ENCODE data around the gene RASAL1.

Gene RASAL1
- total RNA-seq = 3.2 to 15.1 reads per million in 2 donors

GRCh38 chr12:113135178-113136127 lies at the start of gene RASAL1:
Gene RASAL1, minus strand, starts transcription at chr12:113135761. Its CDS starts 299 bp downstream, at chr12:113135462.
- peak; percentile 42 for DNase-seq

GRCh38 chr12:113184900-113185179 lies 49.3 kb upstream of the RASAL1 start:
- peak; percentile 56 for DNase-seq

DNA sequence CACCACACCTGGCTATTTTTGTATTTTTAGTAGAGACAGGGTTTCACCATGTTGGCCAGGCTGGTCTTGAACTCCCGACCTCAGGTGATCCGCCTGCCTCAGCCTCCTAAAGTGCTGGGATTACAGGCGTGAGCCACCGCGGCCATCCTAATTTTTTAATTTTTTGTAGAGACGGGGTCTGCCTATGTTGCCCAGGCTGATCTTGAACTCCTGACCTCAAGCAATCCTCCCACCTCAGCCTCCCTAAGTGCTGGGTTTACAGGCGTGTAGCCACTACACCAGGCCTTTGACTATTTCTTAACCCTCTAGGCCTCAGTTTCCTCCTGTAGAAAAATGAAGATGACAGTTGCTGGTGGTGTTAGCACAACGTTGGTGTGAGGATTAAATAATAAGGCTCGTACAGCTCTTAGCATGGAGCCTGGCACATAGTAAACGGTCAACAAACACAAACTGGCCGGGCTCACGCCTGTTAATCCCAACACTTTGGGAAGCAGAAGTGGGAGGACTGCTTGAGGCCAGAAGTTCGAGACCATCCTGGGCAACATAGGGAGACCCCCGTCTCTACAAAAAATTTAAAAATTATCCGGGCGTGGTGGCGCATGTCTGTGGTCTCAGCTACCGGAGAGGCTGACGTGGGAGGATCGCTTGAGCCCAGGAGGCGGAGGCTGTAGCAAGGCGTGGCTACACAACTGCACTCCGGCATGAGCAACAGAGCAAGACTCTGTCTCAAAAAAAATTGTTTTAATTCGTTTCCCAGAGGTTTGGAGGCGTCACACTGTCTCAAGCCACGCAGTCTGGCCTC lies 48.7 kb upstream of the RASAL1 start:
- DNase-seq = no peak

DNA sequence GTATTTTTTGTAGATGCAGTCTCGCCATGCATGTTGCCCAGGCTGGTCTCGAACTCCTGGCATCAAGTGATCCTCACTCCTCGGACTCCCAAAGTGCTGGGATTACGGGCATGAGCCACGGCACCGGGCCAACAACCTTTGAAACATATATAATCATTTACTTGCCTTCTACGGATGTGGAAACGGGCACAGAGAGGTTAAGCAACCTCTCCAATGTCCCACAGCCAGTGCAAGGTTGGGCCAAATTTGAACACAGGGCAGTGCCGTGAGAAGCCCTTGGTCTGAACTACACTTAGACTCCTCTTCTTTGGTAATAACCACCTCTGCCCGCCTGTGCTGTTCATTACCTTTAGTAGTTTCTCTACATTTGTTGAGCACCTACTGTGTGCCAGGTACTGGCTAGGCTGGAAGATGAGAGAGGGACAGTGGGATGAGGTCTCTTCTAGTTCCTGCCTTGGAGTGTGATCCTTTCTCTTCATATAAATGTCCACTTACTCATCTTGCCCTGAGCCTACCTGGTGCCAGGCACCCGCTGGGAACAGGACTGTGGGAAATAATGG lies 47.5 kb upstream of the RASAL1 start:
- DNase-seq = no peak

DNA sequence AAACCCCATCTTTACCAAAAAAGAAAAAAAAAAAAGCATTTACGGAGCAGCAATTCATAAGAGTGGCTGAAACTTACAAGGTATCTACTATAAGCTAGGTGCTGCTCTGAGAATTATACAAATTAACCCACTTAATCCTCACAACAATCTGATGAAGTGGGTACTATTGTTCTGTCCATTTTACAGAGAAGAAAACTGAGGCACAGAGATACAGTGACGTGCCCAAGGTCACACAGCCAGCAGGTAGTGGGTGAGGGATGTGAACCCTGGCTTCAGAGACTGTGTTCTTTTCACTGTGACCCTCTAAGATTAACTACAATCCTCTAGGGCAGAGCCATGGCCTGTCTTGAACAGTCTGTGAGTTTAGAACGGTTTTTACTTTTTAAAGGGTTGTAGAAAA lies 46.4 kb upstream of the RASAL1 start:
- DNase-seq = no peak

GRCh38 chr12:113180333-113180732 lies 44.8 kb upstream of the RASAL1 start:
- DNase-seq = no peak

DNA sequence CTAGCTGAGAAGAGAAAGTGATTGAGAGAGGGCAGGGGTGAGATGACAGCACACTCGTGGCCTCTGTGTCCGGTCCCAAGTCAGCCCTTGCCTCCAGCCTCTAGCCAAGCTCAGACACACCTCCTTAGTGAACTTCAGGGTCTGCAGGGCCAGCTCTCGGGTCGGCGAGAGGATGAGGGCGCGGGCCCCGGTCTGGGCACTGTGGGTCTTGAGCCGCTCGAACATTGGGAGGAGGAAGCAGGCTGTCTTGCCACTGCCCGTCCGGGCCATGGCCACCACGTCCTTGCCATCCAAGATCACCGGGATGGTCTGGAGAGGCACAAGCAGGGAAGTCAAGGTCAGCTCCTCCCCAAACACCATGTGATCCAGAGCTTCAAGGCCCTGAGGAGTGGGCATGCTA lies 43.5 kb upstream of the RASAL1 start:
- DNase-seq = no peak

DNA sequence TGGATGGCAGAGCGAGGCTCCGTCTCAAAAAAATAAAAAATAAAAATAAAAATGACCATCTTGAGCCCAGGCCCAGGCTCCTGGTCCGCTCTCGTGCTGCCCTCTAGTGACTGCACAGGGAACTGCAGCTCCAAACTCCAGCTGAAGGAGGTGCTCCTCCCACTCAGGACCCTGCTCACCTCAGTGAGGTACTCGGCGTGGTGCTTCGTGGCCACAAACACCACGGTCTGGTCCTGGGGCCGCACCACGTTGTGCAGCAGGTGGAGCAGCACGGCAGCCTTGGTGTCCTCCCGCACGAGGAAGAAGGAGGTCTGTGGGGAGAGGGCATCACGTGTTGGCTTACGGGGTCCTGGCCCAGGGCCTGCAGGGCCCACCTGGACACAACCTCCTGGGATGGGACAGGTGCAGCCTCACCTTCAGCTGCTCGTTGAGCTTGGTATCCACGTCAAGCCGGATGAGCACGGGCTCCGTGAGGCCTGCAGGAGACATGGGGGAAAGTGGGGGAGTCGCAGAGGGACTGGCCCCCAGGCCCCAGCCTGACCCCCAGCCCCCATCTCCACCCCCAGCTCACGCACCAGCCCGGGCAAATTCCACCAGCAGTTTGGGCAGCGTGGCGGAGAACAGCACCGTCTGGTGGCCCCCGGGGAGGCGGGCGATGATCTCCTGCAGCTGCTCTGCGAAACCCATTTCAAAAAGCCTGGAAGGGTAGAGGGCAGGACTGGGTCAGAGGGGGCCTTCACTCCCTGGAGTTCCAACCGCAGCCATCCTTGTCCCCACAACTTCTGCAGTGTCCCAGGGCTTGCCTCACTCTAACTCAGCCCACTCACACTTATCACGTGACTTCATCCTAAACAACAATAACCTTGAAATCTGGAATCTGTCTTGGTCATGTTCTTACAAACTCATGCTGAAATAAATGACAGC lies 39.2 kb upstream of the RASAL1 start:
- no peak for DNase-seq

DNA sequence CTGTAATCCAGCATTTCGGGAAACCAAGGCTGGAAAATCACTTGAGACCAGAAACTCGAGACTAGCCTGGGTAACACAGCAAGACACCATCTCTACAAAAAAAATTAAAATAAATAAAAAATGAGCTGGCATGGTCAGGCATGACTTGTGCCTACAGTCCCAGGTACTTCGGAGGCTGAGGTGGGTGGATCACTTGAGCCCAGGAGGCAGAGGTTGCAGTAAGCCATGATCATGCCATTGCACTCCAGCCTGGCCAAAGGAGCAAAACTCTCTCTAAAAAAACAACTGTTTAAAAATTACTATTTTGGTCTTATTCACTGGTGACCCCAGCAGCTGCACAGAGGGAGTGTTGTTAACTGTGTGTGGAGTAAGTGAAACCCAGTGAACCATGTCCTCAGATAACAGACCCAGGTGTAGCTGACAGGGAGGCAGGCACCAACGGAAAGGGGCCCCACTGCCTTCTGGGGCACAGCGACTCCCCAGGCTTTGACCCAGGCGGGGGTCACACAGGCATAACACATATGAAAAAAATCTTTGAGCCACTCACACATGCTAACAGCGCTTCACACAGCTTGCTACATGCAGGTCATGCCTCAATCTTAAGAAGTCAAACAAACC lies 37.6 kb upstream of the RASAL1 start:
- DNase-seq = no peak

DNA sequence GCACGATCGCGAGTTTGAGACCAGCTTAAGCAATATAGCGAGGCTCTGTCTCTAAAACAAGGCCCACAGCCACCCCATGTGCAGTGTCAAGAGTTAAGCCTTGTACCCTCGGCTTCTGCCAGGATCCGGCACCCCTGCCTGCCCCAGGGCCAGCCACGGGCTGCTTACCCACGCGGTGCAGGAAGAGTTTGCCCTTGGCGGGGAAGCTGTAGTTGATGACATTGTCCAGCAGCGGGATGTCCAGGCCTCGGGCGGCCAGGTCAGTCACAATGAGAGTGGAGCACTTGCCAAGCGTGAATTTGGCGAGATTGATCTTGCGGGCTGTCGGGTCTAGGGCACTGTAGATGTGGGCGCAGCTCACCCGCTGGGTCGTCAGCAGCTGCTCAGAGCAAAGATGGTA lies 36.6 kb upstream of the RASAL1 start:
- no peak for DNase-seq

- DNase-seq = no peak
Measured at GRCh38 chr12:113171543-113171942, 36.0 kb upstream of the RASAL1 start.

DNA sequence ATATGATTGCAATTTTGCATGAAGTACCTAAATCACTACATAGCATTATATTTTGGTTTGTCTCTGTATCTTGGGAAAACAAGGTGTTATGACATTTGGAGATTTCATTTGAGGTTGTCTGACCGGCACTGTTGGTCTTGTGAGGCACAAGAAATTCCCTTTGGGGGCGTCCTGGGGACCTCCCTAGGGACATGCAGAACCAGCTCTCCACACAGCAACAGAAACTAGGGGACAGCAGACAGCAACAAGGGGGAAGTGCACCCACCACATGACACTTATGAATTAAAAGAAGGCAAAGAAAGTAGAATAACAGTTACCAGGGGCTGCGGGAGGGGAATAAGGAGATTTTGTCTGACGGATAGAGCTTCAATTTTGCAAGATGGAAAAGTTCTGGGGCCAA lies 35.4 kb upstream of the RASAL1 start:
- DNase-seq = no peak

DNA sequence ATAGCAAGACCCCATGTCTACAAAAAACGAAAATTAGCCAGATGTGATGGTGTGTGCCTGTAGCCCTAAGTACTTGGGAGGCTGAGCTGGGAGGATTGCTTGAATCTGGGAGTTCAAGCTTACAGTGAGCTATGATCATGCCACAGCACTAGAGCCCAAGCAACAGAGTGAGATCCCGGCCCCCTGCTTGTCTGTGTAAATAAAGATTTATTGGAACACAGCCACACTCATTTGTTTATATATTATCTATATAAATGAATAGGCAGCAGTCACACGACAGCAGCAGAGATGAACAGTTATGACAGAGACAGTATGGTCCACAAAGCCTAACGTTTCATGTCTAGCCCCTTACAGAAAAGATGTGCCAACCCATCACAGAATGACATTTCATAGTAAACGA lies 34.9 kb upstream of the RASAL1 start:
- no peak for DNase-seq

DNA sequence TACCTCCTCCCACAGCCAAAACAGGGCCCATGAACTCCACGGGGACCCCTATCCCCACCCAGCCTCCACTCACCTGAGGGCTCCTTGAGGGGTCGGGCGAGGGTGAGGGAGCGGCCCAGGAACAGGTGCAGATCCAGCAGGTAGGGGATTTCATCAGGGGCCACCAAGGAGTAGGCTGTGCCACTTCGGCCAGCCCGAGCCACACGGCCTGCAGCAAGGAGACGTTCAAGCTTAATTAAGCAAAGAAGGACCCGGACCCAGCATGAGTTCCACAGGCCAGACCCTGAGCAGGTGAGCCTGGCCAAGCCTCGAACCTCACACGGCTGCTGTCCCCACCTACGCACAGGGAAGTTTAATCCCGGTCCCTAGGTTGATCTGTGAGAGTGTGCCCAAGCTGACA lies 34.1 kb upstream of the RASAL1 start:
- no peak for DNase-seq

GRCh38 chr12:113167868-113168267 lies 32.3 kb upstream of the RASAL1 start:
- DNase-seq = no peak

- no peak for DNase-seq
Measured at GRCh38 chr12:113165521-113166450, 30.2 kb upstream of the RASAL1 start.

- no peak for DNase-seq
Measured at GRCh38 chr12:113164014-113164413, 28.5 kb upstream of the RASAL1 start.

DNA sequence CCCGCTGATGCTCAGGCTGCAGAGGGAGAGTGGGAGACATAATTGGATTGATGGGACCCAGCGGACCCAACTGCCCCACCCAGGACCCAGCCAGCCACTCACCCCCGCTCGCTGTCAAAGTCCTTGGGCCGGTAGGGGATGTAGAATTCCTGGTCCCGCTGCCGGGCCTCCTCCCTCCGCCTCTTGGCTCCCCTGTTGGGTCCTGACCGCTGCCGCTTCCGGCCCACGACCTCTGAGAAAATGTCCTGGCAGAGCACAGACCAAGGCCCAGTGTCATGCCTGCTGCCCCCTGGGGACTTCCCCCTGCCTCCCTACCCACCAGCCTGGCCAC lies 27.4 kb upstream of the RASAL1 start:
- no peak for DNase-seq

- DNase-seq = no peak
Measured at GRCh38 chr12:113162102-113163029, 26.8 kb upstream of the RASAL1 start.
